PC-9 (cell line): ENCODE results near the gene DNMT3B. TPM values are rescaled to one million over a fixed set of nuclear protein-coding genes. Genes with fewer than 3 reads are reported as not detected.
"Not testable (repeated sequence)": the region's sequence is repeated elsewhere in the genome, so short reads cannot be mapped to it uniquely, and the experiment has no call there.

Experiments used
- BruUV-seq: library from RNA; stranded (reverse); fragments of 400-500 nt; replicated peaks from 2 replicates; lab custom pipeline; 2021; lab: Mats Ljungman, UMichigan
- CTCF ChIA-PET: fragments of 300-600 bp; sonication (Branson Sonifier 250); formaldehyde crosslinking; loops from one replicate; lab custom pipeline; 2022; ENCODE audit warnings: antibody characterized with exemption; lab: Charles Lee
- POLR2A ChIA-PET: fragments of 300-600 bp; sonication (Branson Sonifier 250); formaldehyde crosslinking; loops from one replicate; lab custom pipeline; 2022; ENCODE audit warnings: antibody characterized with exemption; ENCODE audit not compliant: unreplicated experiment; lab: Charles Lee
- DNase-seq, 2 experiments: peaks; one replicate each; pipeline versions ENCODE4 v3.0.0 to v3.0.0-alpha.2; 2015 to 2022; ENCODE audit warnings: mixed read lengths in 1 of 2
- H2AFZ ChIP-seq: fragments of 200-600 bp; sonication (generic); 2 replicates; pipeline ENCODE4 v1.8.1; 2017; ENCODE audit warnings: antibody characterized with exemption
- H3F3A ChIP-seq: fragments of 200-600 bp; sonication (generic); 2 replicates; pipeline ENCODE4 v1.8.1; 2017; ENCODE audit warnings: antibody characterized with exemption, mild to moderate bottlenecking, low read depth; ENCODE audit not compliant: insufficient read depth
- H3K27ac ChIP-seq: fragments of 200-600 bp; sonication (generic); 2 replicates; pipeline ENCODE4 v1.6.1; 2016; ENCODE audit warnings: mixed run types
- H3K27me3 ChIP-seq: fragments of 200-600 bp; sonication (generic); 2 replicates; pipeline ENCODE4 v1.6.1; 2016; ENCODE audit warnings: low read depth, mixed run types; ENCODE audit not compliant: insufficient read depth
- H3K36me3 ChIP-seq: fragments of 200-600 bp; sonication (generic); 2 replicates; pipeline ENCODE4 v1.6.1; 2016; ENCODE audit warnings: low read depth, mixed run types
- H3K4me1 ChIP-seq: fragments of 200-600 bp; sonication (generic); replicated peaks from 2 replicates; pipeline ENCODE4 v1.6.1; 2016; ENCODE audit warnings: mixed run types; ENCODE audit not compliant: insufficient read depth
- H3K4me2 ChIP-seq: fragments of 200-600 bp; sonication (generic); 2 replicates; pipeline ENCODE4 v1.6.1; 2017; ENCODE audit warnings: mixed run types
- H3K4me3 ChIP-seq: fragments of 200-600 bp; sonication (generic); 2 replicates; pipeline ENCODE4 v1.6.1; 2016; ENCODE audit warnings: mixed run types
- H3K79me2 ChIP-seq: fragments of 200-600 bp; sonication (generic); 2 replicates; pipeline ENCODE4 v1.6.1; 2017; ENCODE audit warnings: low read depth, mixed run types
- H3K9me2 ChIP-seq: fragments of 200-600 bp; sonication (generic); 2 replicates; pipeline ENCODE4 v1.8.1; 2017; ENCODE audit warnings: mild to moderate bottlenecking; ENCODE audit not compliant: insufficient read depth
- H3K9me3 ChIP-seq: fragments of 200-600 bp; sonication (generic); 2 replicates; pipeline ENCODE4 v1.8.1; 2016; ENCODE audit warnings: low read depth; ENCODE audit not compliant: insufficient read depth
- H4K20me1 ChIP-seq: fragments of 200-600 bp; sonication (generic); 2 replicates; pipeline ENCODE4 v1.8.1; 2017; ENCODE audit not compliant: insufficient read depth
- CTCF ChIP-seq: fragments of 200-600 bp; sonication (generic); conservative IDR thresholded peaks from 2 replicates; pipeline ENCODE4 v1.6.1; 2017; ENCODE audit warnings: mixed run types, antibody characterized with exemption, mild to moderate bottlenecking, moderate library complexity
- EZH2 ChIP-seq: fragments of 200-600 bp; sonication (generic); IDR thresholded peaks from 2 replicates; pipeline ENCODE4 v1.8.0; 2017; ENCODE audit warnings: antibody characterized with exemption, low read depth
- intact Hi-C: fragments of 100-400 bp; cut with micrococcal nuclease; formaldehyde crosslinking; loops from one replicate; pipeline ENCODE4 v1.10.0; 2022; ENCODE audit not compliant: unreplicated experiment
- total RNA-seq: library from RNA; stranded (reverse); gene quantifications from 2 replicates; pipeline ENCODE4 v1.2.3, GENCODE V29; 2021

Gene DNMT3B
- total RNA-seq, 1 experiment from 2014 or later: 8.0 TPM

DNA sequence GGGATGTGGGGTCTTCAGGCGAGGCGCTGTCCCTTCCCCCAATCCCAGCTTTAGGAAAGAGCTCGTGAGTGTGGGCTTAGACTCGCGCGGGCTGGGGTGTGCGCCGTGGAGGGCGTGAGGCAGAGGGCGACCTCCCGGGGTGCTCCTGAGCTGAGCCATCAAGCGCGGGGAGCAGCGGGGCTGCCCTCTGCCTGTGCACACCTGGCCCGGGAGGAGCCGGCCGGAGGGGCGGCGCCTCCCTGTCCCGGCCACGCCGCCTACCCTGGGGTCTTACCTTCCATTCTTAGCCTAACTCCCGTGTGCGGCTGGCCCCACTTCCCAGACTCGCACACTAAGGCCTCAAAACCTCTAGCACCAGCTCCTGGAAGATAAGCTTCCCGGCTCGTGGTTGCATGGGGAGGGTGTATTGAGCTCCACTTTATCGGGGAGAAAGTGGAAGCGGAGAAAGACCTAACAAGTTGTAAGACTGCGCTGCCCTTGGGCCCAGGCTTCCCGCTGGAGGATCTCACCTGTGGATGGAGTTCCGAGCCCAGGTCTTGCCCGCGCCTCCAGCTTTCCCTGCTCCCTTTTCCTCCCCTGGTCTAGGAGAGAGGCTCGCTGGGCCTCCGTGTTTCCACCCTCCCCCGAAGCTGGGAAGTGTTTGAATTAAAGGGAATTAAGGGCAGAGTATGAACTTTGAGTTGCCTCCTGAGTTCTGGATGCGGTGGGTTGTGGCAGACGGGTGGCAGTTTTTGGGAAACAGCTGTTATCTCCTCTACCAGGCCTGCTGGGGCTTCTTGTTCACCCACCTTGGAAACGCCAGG is 1.2 kb downstream of the DNMT3B start:
- no peaks in the 10 kb centered on the region for H3K9me3 ChIP-seq
- H3K27me3 ChIP-seq: no peaks in the 10 kb centered on the region
- BruUV-seq: TSS peak; percentile 46
- H4K20me1 ChIP-seq: no peaks in the 10 kb centered on the region
- ChIA-PET CTCF (interaction anchor here (0.6 to 0.7 kb wide), 2 partner anchors 18 to 89 kb away, joined by 4 to 24 read pairs; partner anchors contain the start of gene C20orf203), POLR2A (interaction anchor here (0.5 to 0.7 kb wide), 2 partner anchors 90 to 1158 kb away, joined by 6 to 7 read pairs; partner anchors contain the start of gene ID1)
- no peak overlapping the region for H3K27ac ChIP-seq
- H3K4me2 ChIP-seq: peak overlapping the region; percentile 100
- TF ChIP-seq CTCF: no peak
- no peak for TF ChIP-seq EZH2
- H3F3A ChIP-seq: peaks cover 15% of the 10 kb centered on the region; the same call in 1 of the 2 replicates
- peaks cover 7% of the 10 kb centered on the region; the same call in 1 of the 2 replicates for H3K4me1 ChIP-seq
- H3K4me3 ChIP-seq: peak overlapping the region; percentile 93
- intact Hi-C loops: loop anchor here (2.0 to 5.0 kb wide), 2 partner anchors 19 to 91 kb away; partner anchors contain the start of gene C20orf203
- no peaks in the 10 kb centered on the region for H3K79me2 ChIP-seq
- peak in 1 of 2 experiments; percentile 23 for DNase-seq
- peak overlapping the region; percentile 96 for H2AFZ ChIP-seq
- no peaks in the 10 kb centered on the region for H3K36me3 ChIP-seq
- no peaks in the 10 kb centered on the region for H3K9me2 ChIP-seq

DNA sequence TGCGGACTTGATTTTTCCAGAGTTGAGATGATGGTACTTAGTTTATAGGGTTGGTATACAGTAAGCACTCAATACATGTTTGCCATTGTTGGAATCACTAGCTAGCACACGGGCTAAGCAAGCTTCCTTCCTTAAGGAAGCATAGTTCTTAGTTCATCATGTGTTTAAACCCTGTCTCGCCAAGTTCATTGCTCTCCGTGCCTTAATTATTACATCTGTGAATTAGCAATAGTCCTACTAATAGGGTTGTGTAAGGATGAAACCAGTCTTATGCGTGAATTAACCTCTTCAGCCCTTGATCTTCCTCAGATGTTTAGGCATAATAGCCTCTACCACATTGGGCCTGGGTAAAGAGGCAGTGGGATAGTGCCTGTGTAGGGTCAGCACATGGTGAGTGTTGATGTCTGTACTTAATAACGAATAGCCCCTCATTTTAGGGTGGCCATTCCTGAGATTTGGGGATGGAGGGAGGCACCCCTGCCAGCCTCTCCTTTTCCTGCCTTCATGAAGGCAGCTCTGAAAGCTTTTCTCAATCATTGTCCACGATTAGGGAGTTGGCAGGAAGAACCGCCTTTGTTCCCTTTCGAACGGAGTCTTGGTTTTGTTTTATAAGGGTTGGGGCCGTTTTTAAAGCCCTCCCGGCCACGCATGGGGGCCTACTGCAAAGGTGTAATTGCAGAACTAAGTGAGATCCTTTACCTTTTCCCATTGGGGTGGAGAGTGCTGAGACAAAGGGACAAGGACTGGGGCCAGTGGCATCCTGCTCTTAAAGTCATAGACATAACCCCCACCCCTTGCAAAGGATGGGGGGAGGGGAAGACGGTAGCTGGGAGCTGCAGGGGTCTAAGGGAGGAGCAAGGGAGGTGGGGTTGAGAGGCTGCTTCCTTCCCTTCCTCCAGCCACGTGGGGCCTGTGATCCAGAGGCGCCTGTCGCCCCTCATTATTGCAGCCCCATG is 2.1 kb downstream of the DNMT3B start:
- Histone ChIP-seq H3K9me2 (no peaks in the 10 kb centered on the region), H3K4me3 (no peak overlapping the region), H3K27me3 (no peaks in the 10 kb centered on the region), H2AFZ (no peak overlapping the region), H3F3A (peaks cover 15% of the 10 kb centered on the region; the same call in 1 of the 2 replicates), H3K9me3 (no peaks in the 10 kb centered on the region), H3K4me2 (peak overlapping the region; percentile 100; the same call in 1 of the 2 replicates), H3K79me2 (no peaks in the 10 kb centered on the region), H4K20me1 (no peaks in the 10 kb centered on the region), H3K27ac (no peak overlapping the region), H3K36me3 (no peaks in the 10 kb centered on the region), H3K4me1 (peaks cover 7% of the 10 kb centered on the region; the same call in 1 of the 2 replicates)
- POLR2A ChIA-PET: interaction anchor here (0.7 kb wide), 1 partner anchor 1159 kb away, joined by 7 read pairs; the partner anchor contains the start of gene ID1
- intact Hi-C loops: loop anchor here (5.0 kb wide), 1 partner anchor 92 kb away; the partner anchor contains the start of gene C20orf203
- CTCF ChIA-PET: interaction anchor here (0.7 kb wide), 1 partner anchor 90 kb away, joined by 4 read pairs; the partner anchor contains the start of gene C20orf203
- BruUV-seq: no TSS peak
- TF ChIP-seq CTCF (no peak), EZH2 (no peak)
- no peak for DNase-seq

DNA sequence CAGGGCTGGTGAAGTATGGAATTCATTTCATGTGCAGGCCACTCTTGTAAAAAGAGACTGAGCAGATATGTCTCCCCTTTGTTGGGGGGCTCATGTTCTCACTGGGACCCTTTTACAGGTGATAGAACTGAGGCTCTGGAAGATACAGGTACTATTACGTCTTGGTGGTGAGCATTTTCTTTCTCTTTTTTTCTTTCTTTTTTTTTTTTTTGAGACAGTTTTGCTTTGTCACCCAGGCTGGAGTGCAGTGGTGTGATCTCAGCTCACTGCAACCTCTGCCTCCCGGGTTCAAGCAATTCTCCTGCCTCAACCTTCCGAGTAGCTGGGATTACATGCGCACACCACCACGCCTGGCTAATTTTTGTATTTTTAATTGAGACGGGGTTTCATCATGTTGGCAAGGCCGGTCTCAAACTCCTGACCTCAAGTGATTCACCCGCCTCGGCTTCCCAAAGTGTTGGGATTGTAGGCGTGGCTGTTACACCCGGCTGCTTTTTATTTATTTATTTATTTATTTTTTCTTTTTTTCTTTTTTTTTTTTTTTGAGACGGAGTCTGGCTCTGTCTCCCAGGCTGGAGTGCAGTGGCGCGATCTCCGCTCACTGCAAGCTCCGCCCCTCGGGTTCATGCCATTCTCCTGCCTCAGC is 3.2 kb downstream of the DNMT3B start:
- H3K4me3 ChIP-seq, intact Hi-C loops, H3K36me3 ChIP-seq, H2AFZ ChIP-seq, DNase-seq, H3K4me2 ChIP-seq, H3K27me3 ChIP-seq, H3K79me2 ChIP-seq, H3K9me2 ChIP-seq, BruUV-seq, H3K27ac ChIP-seq, H4K20me1 ChIP-seq, POLR2A ChIA-PET, H3K4me1 ChIP-seq, H3K9me3 ChIP-seq: not testable (repeated sequence)
- H3F3A ChIP-seq: peaks cover 15% of the 10 kb centered on the region; the same call in 1 of the 2 replicates
- CTCF ChIA-PET: interaction anchor here (0.5 kb wide), 1 partner anchor 13 kb away, joined by 5 read pairs; no protein-coding TSS in a partner anchor
